GM19438 (cell line): ENCODE results near the gene TMPRSS3.

Source experiments
- ATAC-seq: cut with Tn5 transposase; IDR thresholded peaks from one replicate; pipeline ENCODE4 v1.9.1; 2021; ENCODE audit warnings: low read depth; ENCODE audit not compliant: unreplicated experiment

TMPRSS3 gene

DNA sequence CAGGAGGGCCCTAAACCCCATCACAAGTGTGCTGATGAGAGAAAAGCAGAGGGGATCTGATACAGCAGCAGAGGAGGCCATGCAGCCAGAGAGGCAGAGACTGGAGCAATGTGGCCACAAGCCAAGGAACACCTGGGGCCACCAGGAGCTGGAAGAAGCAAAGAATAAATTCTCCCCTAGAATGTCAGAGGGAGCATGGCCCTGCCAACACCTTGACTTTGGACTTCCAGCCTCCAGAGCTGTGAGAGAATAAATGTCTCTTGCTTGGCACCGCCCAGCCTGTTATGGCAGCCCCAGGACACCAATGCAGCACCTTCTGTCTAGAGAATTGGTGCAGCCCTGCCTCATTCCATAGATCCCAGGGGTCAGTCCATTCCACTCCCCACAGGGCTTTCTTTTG lies 33.2 kb upstream of the TMPRSS3 start:
- no peak for ATAC-seq

GRCh38 chr21:42427809-42428419 lies 32.1 kb upstream of the TMPRSS3 start:
- no peak for ATAC-seq

DNA sequence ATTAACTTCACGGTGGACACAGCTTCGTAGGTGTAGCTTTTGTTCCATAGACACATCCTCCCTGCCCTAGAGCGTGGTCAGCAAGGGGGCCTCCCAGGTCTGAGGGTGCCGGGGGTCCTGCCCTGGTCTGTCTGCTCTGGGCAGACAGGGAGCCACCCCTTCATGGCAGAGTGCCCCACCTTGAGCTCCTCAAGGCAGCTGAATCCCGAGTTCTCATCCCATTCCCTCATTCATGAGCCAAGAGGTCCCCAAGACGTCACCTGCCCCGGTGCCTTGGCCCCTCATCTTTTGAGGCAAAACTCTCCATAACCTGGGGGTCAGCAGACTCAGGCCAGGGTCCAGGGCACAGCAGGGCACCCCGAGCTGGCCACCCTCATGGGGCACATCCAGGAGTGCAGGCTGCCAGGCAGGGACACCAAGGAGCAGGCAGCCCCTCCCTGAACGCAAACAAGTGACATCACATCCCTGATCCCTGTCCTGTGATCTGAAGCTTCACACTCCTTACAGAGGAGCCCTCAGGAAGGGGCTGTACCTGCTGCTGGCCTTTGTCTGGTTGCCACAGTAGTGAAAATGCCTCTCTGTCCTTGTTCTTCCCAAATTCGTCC lies 31.1 kb upstream of the TMPRSS3 start:
- ATAC-seq: no peak

GRCh38 chr21:42426424-42426823 lies 30.6 kb upstream of the TMPRSS3 start:
- ATAC-seq: no peak

DNA sequence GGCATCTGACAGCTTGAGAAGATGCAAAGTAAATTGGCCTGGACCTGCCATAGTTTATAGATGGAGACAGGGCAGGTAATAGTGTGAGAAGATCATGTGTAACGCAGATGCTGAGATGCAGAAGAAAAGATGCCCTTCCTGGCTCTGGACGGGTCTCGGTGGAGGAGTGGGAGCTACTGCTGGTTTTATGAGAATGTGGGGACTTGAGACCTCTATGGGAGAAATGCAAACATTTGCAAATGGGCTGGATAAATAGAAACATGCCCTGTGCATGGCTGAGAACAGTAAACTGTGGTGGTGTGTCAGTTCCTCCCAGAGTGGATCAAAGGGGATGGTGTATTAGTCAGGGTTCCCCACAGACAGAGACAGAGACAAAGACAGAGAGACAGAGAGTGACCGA lies 29.7 kb upstream of the TMPRSS3 start:
- no peak for ATAC-seq

GRCh38 chr21:42424914-42425541 lies 29.2 kb upstream of the TMPRSS3 start:
- no peak for ATAC-seq

DNA sequence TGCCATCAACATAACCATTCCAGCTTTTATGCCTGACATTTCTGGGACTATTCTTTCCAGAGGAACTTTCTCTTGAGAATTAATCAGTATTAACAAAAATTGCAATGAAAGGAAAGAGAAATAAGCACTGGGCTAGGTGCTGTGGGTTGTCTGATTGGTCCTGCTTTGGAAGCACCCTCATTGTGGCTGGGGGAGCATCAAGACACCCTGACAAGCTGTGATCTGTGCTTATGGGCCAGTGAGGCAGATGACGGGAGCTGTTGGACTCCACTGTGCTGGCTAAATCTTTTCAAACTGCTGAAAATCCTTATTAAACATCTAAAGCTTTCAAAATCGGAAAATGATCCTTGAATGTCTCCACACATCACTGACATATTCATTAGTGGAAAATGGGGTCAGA lies 27.8 kb upstream of the TMPRSS3 start:
- no peak for ATAC-seq

DNA sequence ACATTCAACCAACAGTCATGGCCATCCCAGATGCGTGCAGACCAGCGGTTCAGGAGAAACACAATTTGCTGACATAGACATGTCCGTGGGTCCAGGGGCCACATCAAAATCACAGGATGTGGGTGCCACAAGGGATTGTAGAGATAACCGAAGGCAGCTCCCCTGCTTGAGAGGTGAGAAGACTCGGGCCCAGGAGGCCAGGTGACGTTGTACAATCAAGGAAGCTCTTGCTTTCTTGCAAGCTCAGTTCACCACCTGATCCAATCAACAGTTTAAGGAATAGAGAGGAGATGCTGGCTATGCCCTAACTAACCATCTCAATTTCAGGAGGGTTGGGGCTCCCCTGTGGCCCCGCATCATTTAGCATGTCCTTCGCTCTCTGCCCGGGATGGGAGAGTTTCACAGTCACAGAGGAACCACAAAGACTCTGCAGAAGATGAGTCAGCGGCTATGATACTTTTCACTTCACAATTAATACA lies 27.4 kb upstream of the TMPRSS3 start:
- ATAC-seq: peak; percentile 76

- no peak for ATAC-seq
Observed at GRCh38 chr21:42421018-42421793, 25.4 kb upstream of the TMPRSS3 start.

DNA sequence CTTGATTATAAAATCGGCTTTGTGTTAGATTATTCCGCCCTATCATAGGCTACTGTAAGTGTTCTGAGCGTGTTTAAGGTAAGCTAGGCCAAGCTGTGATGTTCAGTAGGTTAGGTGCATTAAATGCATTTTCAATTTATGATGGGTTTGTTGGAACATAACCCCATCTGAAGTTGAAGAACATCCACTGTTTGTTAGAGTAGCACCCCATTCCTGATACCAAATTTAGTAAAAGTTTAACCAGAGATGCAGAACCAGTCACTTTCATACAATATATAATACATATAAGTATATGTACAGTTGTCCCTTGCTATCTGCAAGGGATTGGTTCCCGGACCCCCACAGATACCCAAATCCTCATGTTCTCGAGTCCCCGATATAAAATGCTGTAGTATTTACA lies 24.0 kb upstream of the TMPRSS3 start:
- ATAC-seq: no peak

DNA sequence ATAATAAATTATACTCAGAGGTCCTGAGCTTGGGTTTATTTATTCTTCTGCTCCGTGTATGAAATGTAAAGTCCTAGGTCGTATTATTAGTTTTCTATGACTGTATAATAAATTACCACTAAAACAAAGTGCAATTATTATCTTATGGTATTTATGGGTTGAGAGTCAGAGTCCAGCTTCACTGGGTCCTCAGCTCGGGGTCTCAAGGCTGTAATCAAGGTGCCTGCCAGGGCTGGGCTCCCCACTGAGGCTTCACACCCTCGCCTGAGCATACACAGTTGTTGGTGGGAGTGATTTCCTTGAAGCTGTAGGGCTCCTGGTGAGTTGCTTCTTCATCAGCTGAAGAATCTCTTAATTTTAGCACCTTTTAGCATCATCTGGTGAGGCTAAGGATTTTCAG lies 23.0 kb upstream of the TMPRSS3 start:
- no peak for ATAC-seq

DNA sequence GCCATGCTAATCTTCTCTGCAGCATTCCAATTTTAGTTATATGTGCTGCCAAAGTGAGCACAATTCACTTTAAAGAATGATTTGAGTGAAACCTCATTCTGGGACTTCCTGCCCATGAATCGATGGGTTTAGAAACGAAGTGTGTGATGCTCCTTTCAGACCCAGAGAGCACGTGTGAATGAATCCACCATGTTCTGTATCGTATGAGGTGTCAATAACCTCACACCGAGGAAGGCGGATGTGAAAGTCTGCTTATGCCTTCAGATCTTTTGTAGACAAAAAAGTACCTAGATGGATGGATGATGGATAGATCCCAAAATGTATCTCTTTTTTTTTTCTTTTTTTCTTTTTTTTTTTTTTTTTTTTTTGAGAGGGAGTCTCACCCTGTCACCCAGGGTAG lies 21.7 kb upstream of the TMPRSS3 start:
- no peak for ATAC-seq

GRCh38 chr21:42414928-42415769 lies 19.3 kb upstream of the TMPRSS3 start:
- peak; percentile 51 for ATAC-seq

DNA sequence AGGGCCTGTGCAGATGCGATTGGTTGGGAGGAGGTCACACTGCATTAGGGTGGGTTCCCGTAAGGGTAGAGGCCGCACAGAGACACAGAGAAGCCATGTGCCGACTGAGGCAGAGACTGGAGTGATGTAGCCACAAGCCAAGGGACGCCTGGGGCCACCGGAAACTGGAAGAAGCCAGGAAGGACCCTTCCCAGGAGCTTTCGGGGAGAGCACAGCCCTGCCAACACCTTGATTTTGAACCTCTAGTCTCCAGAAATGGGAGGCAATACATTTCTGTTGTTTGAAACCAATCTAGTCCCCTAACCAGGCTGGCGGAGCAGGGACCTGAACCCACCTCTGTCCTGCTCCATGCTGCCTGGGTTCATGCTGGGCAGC lies 18.7 kb upstream of the TMPRSS3 start:
- ATAC-seq: no peak

DNA sequence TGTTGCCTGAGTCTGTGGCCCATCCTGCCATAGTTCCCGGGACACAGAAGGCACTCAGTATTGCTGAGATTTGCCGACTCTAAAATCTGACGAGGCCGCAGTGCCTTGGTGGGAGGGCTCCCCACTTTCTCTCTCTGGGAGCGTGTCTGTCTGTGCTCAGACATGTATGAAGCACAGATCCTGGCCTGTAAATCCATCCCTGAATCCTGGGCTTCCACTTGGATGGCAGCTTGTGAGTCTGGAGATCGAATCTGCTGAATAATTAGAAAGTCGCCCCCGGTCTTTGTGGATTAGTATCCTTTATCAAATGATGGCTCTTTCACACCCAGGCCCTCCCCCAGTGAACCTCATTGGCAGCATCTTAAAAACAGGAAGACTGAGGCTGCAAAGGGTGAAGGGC lies 18.2 kb upstream of the TMPRSS3 start:
- ATAC-seq: no peak

- no peak for ATAC-seq
Observed at GRCh38 chr21:42413500-42413899, 17.6 kb upstream of the TMPRSS3 start.

DNA sequence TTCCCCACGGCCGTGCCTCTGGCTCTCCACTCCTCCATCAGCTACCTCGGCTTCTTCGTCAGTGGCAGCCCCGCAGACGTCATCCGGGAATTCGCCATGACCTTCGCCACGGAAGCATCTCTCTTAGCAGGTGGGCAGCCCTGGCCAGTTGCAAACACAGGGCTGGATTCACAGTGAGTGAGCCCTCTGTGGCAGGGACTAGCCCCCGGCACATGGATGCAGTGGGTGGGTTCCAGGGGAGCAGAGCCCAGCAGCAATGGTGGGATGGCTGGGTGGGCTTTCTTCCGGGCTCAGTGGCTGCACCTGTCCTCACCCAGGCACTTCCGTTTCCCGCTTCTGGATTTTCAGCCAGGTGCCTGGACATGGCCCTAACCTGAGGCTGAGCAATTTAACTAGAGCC lies 17.2 kb upstream of the TMPRSS3 start:
- no peak for ATAC-seq

GRCh38 chr21:42412636-42412933 lies 16.7 kb upstream of the TMPRSS3 start:
- no peak for ATAC-seq

- ATAC-seq: no peak
Observed at GRCh38 chr21:42411891-42412635, 16.2 kb upstream of the TMPRSS3 start.
